ENCODE results near the gene ZNF559. TPM values are rescaled to one million over a fixed set of nuclear protein-coding genes. Genes with fewer than 3 reads are reported as not detected.
A peak's percentile ranks its signal among the peaks of the same experiment; 100 is the strongest.

Gene ZNF559
- total RNA-seq, 1 experiment from 2014 or later: 10.9 TPM

- H3K36me3 ChIP-seq (ENCODE audit: control insufficient read depth in 1 of 2, insufficient read depth in 2 of 2, low read length in 2 of 2): peaks cover 18 to 30% of the 10 kb centered on the region in 2 experiments
- H3K9ac ChIP-seq (ENCODE audit: low read length): no peak overlapping the region
- intact Hi-C loops (cut with micrococcal nuclease): no loop called here
- no peaks in the 10 kb centered on the region for H3K79me2 ChIP-seq (ENCODE audit: insufficient read depth, low read length)
- H3K27ac ChIP-seq (ENCODE audit: low read depth, low read length): no peak overlapping the region
- no peaks in the 10 kb centered on the region for H4K20me1 ChIP-seq (ENCODE audit: insufficient read depth)
- POLR2A ChIA-PET: no interaction called here
- no peak overlapping the region for H3K4me2 ChIP-seq (ENCODE audit: low read length)
- no peak overlapping the region for H2AFZ ChIP-seq (ENCODE audit: low read depth, low read length, poor library complexity, severe bottlenecking)
- no peaks in the 10 kb centered on the region for H3K4me1 ChIP-seq (ENCODE audit: control insufficient read depth in 1 of 2, insufficient read depth in 2 of 2, low read length in 2 of 2)
- CTCF ChIA-PET: no interaction called here
- no TSS peak for BruUV-seq (replicated peaks)
- no peak for TF ChIP-seq EGR1 (IDR thresholded peaks at IDR 0.05; ENCODE audit: low read depth)
- no peak for TF ChIP-seq FOSL1 (IDR thresholded peaks at IDR 0.05; ENCODE audit: low read depth)
- TF ChIP-seq ZNF274 (IDR thresholded peaks at IDR 0.05; ENCODE audit: low read depth, low read length): peak; percentile 90
- TF ChIP-seq EZH2 (IDR thresholded peaks at IDR 0.05): no peak
- no peak for ATAC-seq
- RAD21 ChIA-PET (ENCODE audit: low non-redundant PET in 1 of 2, low total read pairs in 2 of 2, uncharacterized antibody in 2 of 2, unreplicated experiment in 2 of 2): no interaction called here
- no peaks in the 10 kb centered on the region for H3K27me3 ChIP-seq (ENCODE audit: insufficient read depth, low read length)
- peaks cover 36 to 52% of the 10 kb centered on the region in 2 experiments for H3K9me3 ChIP-seq (ENCODE audit: control insufficient read depth in 1 of 2, insufficient read depth in 1 of 2, low read depth in 1 of 2, low read length in 2 of 2)
- DNase-seq (ENCODE audit: low read depth, low spot score): no peak
- H3K9me2 ChIP-seq (ENCODE audit: insufficient read depth): no peaks in the 10 kb centered on the region
- H3K4me3 ChIP-seq (replicated peaks in 1 of 2; ENCODE audit: low read depth in 1 of 2, low read length in 2 of 2): no peak overlapping the region
Measured at GRCh38 chr19:9295411-9295849, 28.5 kb upstream of the ZNF559 start.

DNA sequence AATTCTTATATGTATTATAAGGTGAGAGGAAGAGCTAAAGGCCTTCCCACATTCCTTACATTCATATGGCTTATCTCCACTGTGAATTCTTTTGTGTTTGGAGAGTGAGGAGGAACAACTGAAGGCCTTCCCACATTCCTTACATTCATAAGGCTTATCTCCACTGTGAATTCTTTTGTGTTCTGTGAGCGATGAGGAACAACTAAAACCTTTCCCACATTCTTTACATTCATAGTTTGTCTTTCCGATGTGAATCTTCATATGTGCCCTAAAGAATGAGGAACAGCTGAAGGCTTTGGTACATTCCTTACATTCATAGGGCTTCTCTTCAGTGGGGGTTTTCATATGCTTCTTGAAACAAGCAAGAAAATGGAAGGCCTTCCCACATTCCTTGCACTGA lies 27.6 kb upstream of the ZNF559 start:
- peaks cover 32 to 50% of the 10 kb centered on the region in 2 experiments; a peak in 3 of 4 replicates for H3K9me3 ChIP-seq (ENCODE audit: control insufficient read depth in 1 of 2, insufficient read depth in 1 of 2, low read depth in 1 of 2, low read length in 2 of 2)
- no peak overlapping the region for H3K4me3 ChIP-seq (replicated peaks in 1 of 2; ENCODE audit: low read depth in 1 of 2, low read length in 2 of 2)

More for the DNA sequence above, 27.6 kb upstream of the ZNF559 start:
- RAD21 ChIA-PET (ENCODE audit: low non-redundant PET in 1 of 2, low total read pairs in 2 of 2, uncharacterized antibody in 2 of 2, unreplicated experiment in 2 of 2): no interaction called here
- no peaks in the 10 kb centered on the region for H3K9me2 ChIP-seq (ENCODE audit: insufficient read depth)
- H3K9ac ChIP-seq (ENCODE audit: low read length): no peak overlapping the region
- no TSS peak for BruUV-seq (replicated peaks)
- no peaks in the 10 kb centered on the region for H4K20me1 ChIP-seq (ENCODE audit: insufficient read depth)
- no peaks in the 10 kb centered on the region for H3K4me1 ChIP-seq (ENCODE audit: control insufficient read depth in 1 of 2, insufficient read depth in 2 of 2, low read length in 2 of 2)
- intact Hi-C loops (cut with micrococcal nuclease): no loop called here
- POLR2A ChIA-PET: no interaction called here
- H2AFZ ChIP-seq (ENCODE audit: low read depth, low read length, poor library complexity, severe bottlenecking): no peak overlapping the region
- no peaks in the 10 kb centered on the region for H3K79me2 ChIP-seq (ENCODE audit: insufficient read depth, low read length)
- DNase-seq (ENCODE audit: low read depth, low spot score): no peak
- H3K27ac ChIP-seq (ENCODE audit: low read depth, low read length): no peak overlapping the region
- no peaks in the 10 kb centered on the region for H3K27me3 ChIP-seq (ENCODE audit: insufficient read depth, low read length)
- CTCF ChIA-PET: no interaction called here
- H3K36me3 ChIP-seq (ENCODE audit: control insufficient read depth in 1 of 2, insufficient read depth in 2 of 2, low read length in 2 of 2): peaks cover 26 to 39% of the 10 kb centered on the region in 2 experiments
- no peak for ATAC-seq
- no peak for TF ChIP-seq RAD21 (IDR thresholded peaks at IDR 0.05; ENCODE audit: low read depth)
- TF ChIP-seq EZH2 (IDR thresholded peaks at IDR 0.05): no peak
- no peak for TF ChIP-seq YY1 (IDR thresholded peaks at IDR 0.05; ENCODE audit: extremely low read depth, insufficient replicate concordance, low read depth, low read length)
- TF ChIP-seq TCF7L2 (IDR thresholded peaks at IDR 0.05; ENCODE audit: borderline replicate concordance, extremely low read depth, insufficient read depth, insufficient read length): no peak
- TF ChIP-seq SP1 (IDR thresholded peaks at IDR 0.05; ENCODE audit: low read depth): no peak
- H3K4me2 ChIP-seq (ENCODE audit: low read length): no peak overlapping the region
